NCI-H774 (cell line): ENCODE measurements around the gene TMEM255B.

Source experiments
- DNase-seq: peaks from one replicate; lab custom pipeline; 2025; lab: John Stamatoyannopoulos, UW

TMEM255B gene

DNA sequence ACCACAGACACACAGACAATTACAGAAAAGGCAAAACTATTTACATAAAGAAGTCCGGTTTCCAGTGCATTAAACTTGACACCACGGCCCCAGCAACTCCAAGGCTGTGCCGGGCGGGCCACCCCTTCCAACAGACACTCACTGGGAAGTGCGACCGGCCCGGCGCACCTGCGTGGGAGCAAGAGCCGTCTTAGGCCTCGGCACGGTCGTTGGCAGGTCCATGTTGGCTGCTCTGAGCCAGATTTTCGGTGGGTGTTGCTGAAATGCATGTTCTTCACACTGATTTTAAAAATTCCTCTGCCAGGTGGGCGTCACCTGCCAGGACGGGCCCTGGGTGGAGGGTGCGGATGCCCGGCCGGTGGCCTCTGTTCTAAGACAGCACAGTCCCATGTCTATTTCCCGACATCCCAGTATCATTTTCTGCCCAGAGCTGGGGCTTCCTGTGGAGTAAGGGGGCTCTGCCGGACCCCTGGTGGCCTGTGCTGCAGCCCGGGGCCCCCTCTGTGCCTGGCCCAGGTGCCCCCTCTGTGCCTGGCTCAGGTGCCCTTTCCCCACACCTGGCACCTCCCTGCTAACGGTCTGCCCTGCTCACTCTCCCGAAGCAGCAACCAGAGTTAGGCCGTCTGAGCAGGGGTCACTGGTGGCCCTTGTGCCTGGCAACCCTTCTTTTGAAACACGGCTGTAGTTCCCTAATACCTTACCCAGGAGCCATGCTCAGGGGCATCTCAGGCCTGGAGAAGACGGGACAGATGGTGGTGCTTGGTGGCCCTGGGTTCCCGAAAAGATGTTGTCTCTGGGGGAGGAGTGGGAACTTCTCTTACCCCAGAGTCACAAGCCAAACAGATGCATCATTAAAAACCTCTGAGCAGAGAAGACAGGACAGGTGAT is 9.2 kb downstream of the TMEM255B start:
- DNase-seq = no peak

DNA sequence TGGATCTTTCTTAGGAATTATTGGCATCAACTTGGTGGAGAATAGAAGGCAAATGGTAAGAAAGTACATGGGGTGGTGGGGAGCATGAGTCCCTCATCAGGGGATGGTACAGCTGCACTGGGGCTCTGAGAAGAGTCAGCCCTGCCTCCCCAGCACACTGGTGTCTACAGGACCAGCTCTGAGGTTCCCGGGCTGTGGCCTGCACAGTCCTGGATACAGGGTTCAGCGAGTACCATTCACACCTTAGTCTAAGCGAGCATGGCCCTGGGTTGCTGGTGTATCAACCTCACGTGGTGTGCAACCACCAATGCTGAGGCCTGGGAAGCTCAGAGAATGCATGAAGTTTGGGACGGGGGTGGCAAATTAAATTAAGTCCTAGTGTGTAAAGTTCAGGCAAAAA is 10.1 kb downstream of the TMEM255B start:
- DNase-seq = no peak

DNA sequence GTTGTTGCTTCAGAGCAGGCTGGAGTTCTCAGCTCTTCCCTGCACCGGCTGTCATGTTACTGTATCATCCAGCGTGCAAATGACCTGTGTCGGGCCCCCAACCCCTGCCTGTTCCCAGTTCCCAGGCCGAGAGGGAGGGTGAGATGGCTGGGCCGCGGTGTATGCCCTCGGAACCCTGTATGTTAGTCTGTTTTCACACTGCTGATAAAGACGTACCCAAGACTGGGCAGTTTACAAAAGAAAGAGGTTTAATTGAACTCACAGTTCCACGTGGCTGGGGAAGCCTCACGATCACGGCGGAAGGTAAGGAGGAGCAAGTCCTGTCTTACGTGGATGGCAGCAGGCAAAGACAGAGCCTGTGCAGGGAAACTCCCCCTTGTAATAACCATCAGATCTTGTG is 10.9 kb downstream of the TMEM255B start:
- no peak for DNase-seq

GRCh38 chr13:113770441-113770840 is 11.4 kb downstream of the TMEM255B start:
- DNase-seq = no peak

- DNase-seq = no peak
Measured at GRCh38 chr13:113770937-113771336, 11.9 kb downstream of the TMEM255B start.

- no peak for DNase-seq
Measured at GRCh38 chr13:113771709-113772331, 12.8 kb downstream of the TMEM255B start.

- DNase-seq = no peak
Measured at GRCh38 chr13:113774177-113775107, 15.4 kb downstream of the TMEM255B start.

DNA sequence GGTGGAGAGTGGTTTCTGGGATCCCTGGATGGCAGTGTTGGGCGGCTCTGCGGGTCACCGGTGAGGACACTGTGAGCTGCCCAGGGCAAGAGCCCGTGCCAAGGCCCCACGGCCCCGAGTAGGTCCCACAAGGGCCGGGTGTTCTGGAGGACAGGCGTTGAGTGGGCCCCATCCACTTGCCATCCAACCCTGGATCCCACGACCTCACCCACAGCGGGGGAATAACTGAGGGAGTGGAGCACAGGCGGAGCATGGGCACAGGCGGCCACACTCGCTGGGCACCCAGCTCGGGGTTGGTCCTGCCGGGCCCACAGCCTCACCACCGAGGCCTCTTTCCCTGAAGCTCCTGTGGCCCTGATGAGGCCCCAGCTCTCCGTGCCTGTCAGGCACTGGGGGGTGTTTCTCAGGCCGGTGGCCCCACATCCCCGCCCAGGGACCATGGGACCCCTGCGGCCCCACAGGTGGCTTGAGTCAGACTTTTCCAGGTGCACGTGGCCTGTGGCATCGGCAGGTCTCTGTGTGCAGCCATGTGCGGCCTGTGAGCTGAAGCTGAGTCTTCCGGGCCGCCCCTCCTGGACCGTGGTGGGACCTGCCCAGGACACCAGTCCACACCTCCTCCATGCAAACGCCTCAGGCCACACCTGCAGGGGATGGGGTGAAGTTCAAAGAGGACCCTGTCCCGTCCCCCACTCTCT is 16.6 kb downstream of the TMEM255B start:
- DNase-seq = no peak

- peak; percentile 94 for DNase-seq
Measured at GRCh38 chr13:113776231-113777125, 17.5 kb downstream of the TMEM255B start.

GRCh38 chr13:113777311-113778260 is 18.6 kb downstream of the TMEM255B start:
- DNase-seq = no peak

DNA sequence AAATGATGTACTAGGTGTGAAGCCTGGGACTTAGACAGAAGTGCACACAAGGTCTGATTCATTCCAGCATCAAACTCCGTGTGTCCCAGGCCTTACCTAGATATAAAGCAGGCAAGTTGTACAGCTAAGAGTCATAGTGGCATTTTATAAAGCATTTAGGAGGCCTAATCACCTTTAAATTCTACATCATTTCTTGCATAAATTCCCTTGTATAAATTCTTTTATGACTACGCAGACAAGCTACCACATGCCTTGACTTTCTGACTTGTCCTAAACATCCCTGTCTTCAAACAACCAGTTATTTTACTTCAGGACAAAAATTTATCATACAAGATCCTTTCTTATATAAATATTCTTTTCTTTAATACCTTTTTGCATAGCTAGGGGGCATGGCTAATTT is 22.5 kb downstream of the TMEM255B start:
- no peak for DNase-seq

- DNase-seq = no peak
Measured at GRCh38 chr13:113782472-113782871, 23.4 kb downstream of the TMEM255B start.

- no peak for DNase-seq
Measured at GRCh38 chr13:113783200-113783881, 24.3 kb downstream of the TMEM255B start.

DNA sequence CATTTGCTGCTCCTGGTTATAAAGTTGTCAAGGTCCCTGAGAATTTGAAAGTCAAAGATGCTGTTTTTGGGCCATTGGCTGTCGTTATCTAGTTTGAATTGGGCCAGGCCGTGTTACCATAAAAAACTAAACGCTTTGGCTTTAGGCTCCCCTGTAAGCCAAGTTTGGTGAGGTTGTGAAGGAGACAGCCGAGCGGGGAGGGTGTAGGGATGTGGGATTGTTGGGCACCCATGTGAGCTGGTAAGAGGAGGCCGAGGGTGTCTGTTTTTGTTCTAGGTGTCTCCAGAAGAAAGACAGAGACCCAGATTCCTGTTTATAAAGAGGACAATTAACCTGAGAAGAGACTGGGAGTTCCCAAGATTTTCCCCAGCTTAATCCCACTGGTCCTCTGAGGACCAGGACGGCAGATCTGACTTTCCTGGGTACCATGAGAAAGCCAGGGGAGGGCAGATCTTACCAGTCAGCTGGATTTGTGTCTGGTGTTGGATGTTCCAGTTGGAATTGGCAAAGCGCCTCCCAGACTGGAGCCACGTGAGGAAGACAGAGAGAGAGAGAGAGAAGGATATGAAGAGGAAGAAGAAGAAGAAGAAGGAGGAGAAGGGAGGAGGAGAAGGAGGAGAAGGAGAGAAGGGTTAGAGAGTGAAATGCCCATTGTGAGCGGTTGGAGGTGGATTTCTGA is 25.1 kb downstream of the TMEM255B start:
- DNase-seq = no peak

GRCh38 chr13:113784645-113785024 is 25.6 kb downstream of the TMEM255B start:
- no peak for DNase-seq

DNA sequence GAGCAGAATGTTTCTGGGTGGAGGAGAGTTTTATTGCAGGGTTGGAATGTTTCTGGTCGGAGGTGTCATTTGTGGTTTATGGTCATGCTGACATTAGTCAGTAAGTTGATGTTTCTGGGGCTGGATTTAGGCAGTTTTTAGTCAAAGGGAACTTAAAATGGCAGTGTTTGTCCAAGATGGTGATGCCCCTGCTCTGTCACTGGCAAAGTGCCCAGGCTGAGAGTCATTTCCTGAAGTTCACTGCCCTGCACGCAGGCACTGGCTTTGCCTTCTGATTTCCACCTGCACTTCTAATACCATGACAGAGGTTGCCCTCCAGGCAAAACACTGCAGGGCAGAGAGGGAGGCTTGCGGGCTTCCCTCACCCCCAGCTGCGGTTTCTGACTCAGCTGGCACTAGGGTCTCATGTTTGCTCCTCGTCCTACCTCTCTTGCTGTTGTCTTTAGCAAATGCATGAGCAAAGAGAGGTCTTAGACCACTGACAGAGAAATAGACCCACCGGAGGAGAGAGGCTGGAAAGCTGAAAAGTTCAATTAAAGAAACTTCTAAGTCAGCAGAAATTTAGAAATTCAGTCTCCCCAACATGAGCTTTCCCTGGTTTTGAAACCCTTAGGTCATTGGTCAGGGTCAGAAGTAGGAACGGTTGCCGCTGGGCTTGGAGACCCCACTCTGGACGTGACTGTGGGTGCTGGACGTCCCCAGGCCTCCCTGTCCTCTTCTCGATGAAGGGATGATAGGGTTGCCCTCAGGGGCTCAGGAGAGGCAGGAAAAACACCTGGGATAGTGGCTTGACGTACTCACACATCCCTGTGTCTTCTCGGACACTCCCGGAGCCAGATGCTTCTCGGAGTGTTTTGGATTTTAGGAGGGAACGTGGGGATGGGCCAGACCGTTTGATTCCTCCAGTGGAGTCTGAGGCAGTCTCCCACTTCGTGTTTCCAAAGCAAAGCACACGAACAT is 26.3 kb downstream of the TMEM255B start:
- DNase-seq = no peak

GRCh38 chr13:113786262-113786841 is 27.3 kb downstream of the TMEM255B start:
- DNase-seq = no peak
